Neural cell (in vitro differentiated cells): ENCODE results near the gene TET1. TPM values are rescaled to one million over a fixed set of nuclear protein-coding genes. Genes with fewer than 3 reads are reported as not detected.
"Not testable (repeated sequence)": the region's sequence is repeated elsewhere in the genome, so short reads cannot be mapped to it uniquely, and the experiment has no call there.

Experiments
- H2AFZ ChIP-seq: fragments of 200-600, 300-800 bp; sonication (generic), shearing (Covaris generic); 2 replicates; pipeline ENCODE4 v1.6.0; 2014; ENCODE audit warnings: low read depth, mild to moderate bottlenecking, antibody characterized with exemption, low read length, moderate library complexity
- H3F3A ChIP-seq: fragments of 200-600 bp; shearing (Covaris generic); 2 replicates; pipeline ENCODE4 v1.6.1; 2016; ENCODE audit warnings: mild to moderate bottlenecking, moderate library complexity, mixed read lengths, antibody characterized with exemption, low read length; ENCODE audit not compliant: insufficient read depth, poor library complexity, severe bottlenecking
- H3K27ac ChIP-seq: fragments of 200-600, 300-800 bp; sonication (generic), shearing (Covaris generic); 2 replicates; pipeline ENCODE4 v1.5.1; 2014; ENCODE audit warnings: mild to moderate bottlenecking, low read length, moderate library complexity
- H3K27me3 ChIP-seq: fragments of 300-800, 200-600 bp; sonication (generic), shearing (Covaris generic); 2 replicates; pipeline ENCODE4 v1.6.0; 2014; ENCODE audit warnings: mild to moderate bottlenecking, low read depth, low read length, moderate library complexity; ENCODE audit not compliant: insufficient read depth
- H3K36me3 ChIP-seq: fragments of 300-800, 200-600 bp; sonication (generic), shearing (Covaris generic); 2 replicates; pipeline ENCODE4 v1.5.1; 2014; ENCODE audit warnings: mild to moderate bottlenecking, antibody characterized with exemption, low read length, moderate library complexity; ENCODE audit not compliant: insufficient read depth
- H3K4me2 ChIP-seq: fragments of 300-800, 200-600 bp; sonication (generic), shearing (Covaris generic); 2 replicates; pipeline ENCODE4 v1.6.0; 2014; ENCODE audit warnings: mild to moderate bottlenecking, low read length
- H3K4me3 ChIP-seq: fragments of 300-800, 200-600 bp; sonication (generic), shearing (Covaris generic); 2 replicates; pipeline ENCODE4 v1.5.1; 2014; ENCODE audit warnings: mild to moderate bottlenecking, low read length, moderate library complexity
- H3K79me2 ChIP-seq: fragments of 200-600 bp; shearing (Covaris generic); replicated peaks from 2 replicates; pipeline ENCODE4 v1.6.0; 2014; ENCODE audit warnings: mild to moderate bottlenecking, low read length, moderate library complexity; ENCODE audit not compliant: insufficient read depth
- H3K9ac ChIP-seq: fragments of 300-800, 200-600 bp; sonication (generic), shearing (Covaris generic); 2 replicates; pipeline ENCODE4 v1.6.1; 2016; ENCODE audit warnings: mild to moderate bottlenecking, low read length, mixed read lengths
- H3K9me2 ChIP-seq: fragments of 200-600 bp; shearing (Covaris generic); 2 replicates; pipeline ENCODE4 v1.6.1; 2016; ENCODE audit warnings: mild to moderate bottlenecking, low read length, mixed read lengths; ENCODE audit not compliant: insufficient read depth
- H3K9me3 ChIP-seq: fragments of 200-600, 300-800 bp; sonication (generic), shearing (Covaris generic); 2 replicates; pipeline ENCODE4 v1.6.1; 2016; ENCODE audit warnings: mild to moderate bottlenecking, mixed run types, low read length, moderate library complexity, mixed read lengths
- H4K20me1 ChIP-seq: fragments of 200-600 bp; shearing (Covaris generic); 2 replicates; pipeline ENCODE4 v1.6.1; 2016; ENCODE audit warnings: mild to moderate bottlenecking, mixed run types; ENCODE audit not compliant: insufficient read depth
- CTCF ChIP-seq: fragments of 450-650 bp; IDR thresholded peaks from 2 replicates; pipeline ENCODE4 v1.5.1; 2014; ENCODE audit warnings: antibody characterized with exemption, mild to moderate bottlenecking, moderate library complexity; ENCODE audit not compliant: poor library complexity, severe bottlenecking
- EP300 ChIP-seq: fragments of 450-650 bp; conservative IDR thresholded peaks from 2 replicates; pipeline ENCODE4 v1.6.1; 2014; ENCODE audit warnings: antibody characterized with exemption, mild to moderate bottlenecking, moderate library complexity; ENCODE audit not compliant: poor library complexity, severe bottlenecking
- EZH2 ChIP-seq: fragments of 200-600, 300-800 bp; shearing (Covaris generic), sonication (generic); IDR thresholded peaks from 2 replicates; pipeline ENCODE4 v1.6.1; 2014; ENCODE audit warnings: antibody characterized with exemption, low read length, borderline replicate concordance, mild to moderate bottlenecking; ENCODE audit not compliant: insufficient read depth, poor library complexity, severe bottlenecking
- MXI1 ChIP-seq: fragments of 450-650 bp; conservative IDR thresholded peaks from 2 replicates; pipeline ENCODE4 v1.6.1; 2014; ENCODE audit warnings: antibody characterized with exemption, mild to moderate bottlenecking; ENCODE audit not compliant: poor library complexity, severe bottlenecking
- POLR2AphosphoS5 ChIP-seq: IDR thresholded peaks from 2 replicates; pipeline ENCODE4 v1.6.1; 2012
- RAD21 ChIP-seq: fragments of 450-650 bp; conservative IDR thresholded peaks from 2 replicates; pipeline ENCODE4 v1.6.1; 2014; ENCODE audit warnings: antibody characterized with exemption, mild to moderate bottlenecking, moderate library complexity
- REST ChIP-seq: IDR thresholded peaks from 2 replicates; pipeline ENCODE4 v1.6.1; 2012; ENCODE audit warnings: borderline replicate concordance
- SMC3 ChIP-seq: fragments of 450-650 bp; conservative IDR thresholded peaks from 2 replicates; pipeline ENCODE4 v1.6.1; 2014; ENCODE audit warnings: antibody characterized with exemption, mild to moderate bottlenecking, moderate library complexity; ENCODE audit not compliant: poor library complexity
- TAF1 ChIP-seq: IDR thresholded peaks from 2 replicates; pipeline ENCODE4 v1.6.1; 2012; ENCODE audit warnings: low read depth
- polyA plus RNA-seq: library from polyadenylated mRNA; depleted of rRNA; stranded (reverse); fragments of >200 nt; gene quantifications from 2 replicates; pipeline ENCODE4 v1.2.3, GENCODE V29; 2014

TET1 gene
- polyA plus RNA-seq, 1 donor from 2014 or later = 3.6 TPM

GRCh38 chr10:68613974-68614373 lies 53.8 kb downstream of the TET1 start:
- H3K9ac ChIP-seq, H3K36me3 ChIP-seq, H3K9me2 ChIP-seq, H3K79me2 ChIP-seq, H3K4me3 ChIP-seq, H3F3A ChIP-seq, H3K9me3 ChIP-seq, H4K20me1 ChIP-seq, H2AFZ ChIP-seq, H3K4me2 ChIP-seq, H3K27ac ChIP-seq, H3K27me3 ChIP-seq: not testable (repeated sequence)

DNA sequence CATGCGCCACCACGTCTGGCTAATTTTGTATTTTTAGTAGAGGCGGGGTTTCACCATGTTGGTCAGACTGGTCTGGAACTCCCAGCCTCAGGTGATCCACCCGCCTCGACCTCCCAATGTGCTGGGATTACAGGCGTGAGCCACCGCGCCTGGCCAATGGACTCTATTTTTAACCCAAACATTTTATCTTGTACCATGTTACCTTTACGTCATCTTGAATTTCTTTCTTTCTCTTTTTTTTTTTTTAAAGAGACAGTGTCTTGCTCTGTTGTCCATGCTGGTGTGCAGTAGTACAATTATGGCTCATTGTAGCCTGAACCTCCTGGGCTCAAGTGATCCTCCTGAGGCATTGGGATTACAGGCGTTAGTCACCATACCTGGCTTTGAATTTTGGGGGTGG lies 57.6 kb downstream of the TET1 start:
- not testable (repeated sequence) for H4K20me1 ChIP-seq, H2AFZ ChIP-seq, H3K27ac ChIP-seq, H3K4me2 ChIP-seq, H3K36me3 ChIP-seq, H3K9me2 ChIP-seq, H3K9ac ChIP-seq, H3K9me3 ChIP-seq, H3F3A ChIP-seq, H3K27me3 ChIP-seq, H3K4me3 ChIP-seq
- peaks cover 23% of the 10 kb centered on the region for H3K79me2 ChIP-seq

DNA sequence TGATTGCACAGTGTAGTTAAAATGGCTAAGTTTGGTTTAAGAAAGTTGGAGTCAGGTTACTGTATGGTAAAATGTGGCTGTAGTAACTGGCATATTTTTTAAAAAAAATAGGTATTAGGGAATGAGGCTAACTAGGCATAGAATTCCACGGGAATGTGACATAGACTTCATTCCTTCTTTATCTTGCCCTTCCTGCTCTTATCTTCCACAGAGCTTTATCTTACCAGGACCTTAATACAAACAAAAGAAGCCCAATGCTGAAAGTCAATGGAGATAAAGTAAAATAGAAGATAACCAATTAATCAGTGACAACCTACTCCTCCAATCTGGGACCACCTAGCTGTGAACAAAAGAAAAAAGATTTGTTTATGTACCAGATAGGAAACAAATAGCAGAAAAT lies 58.1 kb downstream of the TET1 start:
- Histone ChIP-seq H3K4me3 (no peak overlapping the region), H3F3A (no peaks in the 10 kb centered on the region), H3K79me2 (peaks cover 23% of the 10 kb centered on the region), H3K27me3 (no peaks in the 10 kb centered on the region), H3K9ac (no peak overlapping the region), H3K9me2 (no peaks in the 10 kb centered on the region), H4K20me1 (no peaks in the 10 kb centered on the region), H2AFZ (no peak overlapping the region), H3K4me2 (no peak overlapping the region), H3K9me3 (no peaks in the 10 kb centered on the region), H3K27ac (no peak overlapping the region), H3K36me3 (peaks cover 3% of the 10 kb centered on the region)
- TF ChIP-seq TAF1 = no peak
- no peak for TF ChIP-seq POLR2AphosphoS5
- TF ChIP-seq CTCF = no peak
- TF ChIP-seq EZH2 = no peak
- no peak for TF ChIP-seq REST
- no peak for TF ChIP-seq RAD21
- TF ChIP-seq MXI1 = no peak
- TF ChIP-seq SMC3 = no peak
- no peak for TF ChIP-seq EP300
